Limb (tissue), 2 donors: ENCODE data around the gene CA9.
A peak's percentile ranks its signal among the peaks of the same experiment; 100 is the strongest.

ENCODE experiments used
- DNase-seq, 2 donors: peaks; one replicate each; pipeline ENCODE4 v3.0.0-alpha.2; 2016; ENCODE audit errors: extremely low spot score in 2 of 2

The CA9 gene

GRCh38 chr9:35714579-35715252 lies 41.0 kb downstream of the CA9 start:
- no peak for DNase-seq

- no peak for DNase-seq
Observed at GRCh38 chr9:35716230-35716629, 42.5 kb downstream of the CA9 start.

- no peak for DNase-seq
Observed at GRCh38 chr9:35717132-35717870, 43.6 kb downstream of the CA9 start.

- DNase-seq: no peak
Observed at GRCh38 chr9:35718721-35719511, 45.2 kb downstream of the CA9 start.

DNA sequence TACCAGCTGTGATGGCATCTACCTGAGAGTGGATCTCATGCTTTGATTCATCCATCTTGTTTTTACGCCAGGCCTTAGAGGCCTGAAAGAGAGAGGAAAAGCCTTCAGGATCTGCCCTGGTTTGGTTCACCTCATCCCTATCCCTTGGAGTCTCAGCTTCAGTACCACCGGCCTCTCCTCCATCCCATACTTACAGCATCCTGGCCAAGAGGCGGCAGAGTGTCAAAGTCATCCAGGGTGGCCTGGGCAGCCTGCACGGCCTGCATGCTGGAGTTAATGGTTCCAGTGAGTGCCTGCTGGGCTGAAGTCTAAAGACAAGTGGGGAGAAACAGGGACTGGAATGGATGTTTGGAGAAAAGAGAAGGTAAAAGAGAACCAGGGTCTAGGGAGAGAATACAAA lies 45.8 kb downstream of the CA9 start:
- DNase-seq: no peak

DNA sequence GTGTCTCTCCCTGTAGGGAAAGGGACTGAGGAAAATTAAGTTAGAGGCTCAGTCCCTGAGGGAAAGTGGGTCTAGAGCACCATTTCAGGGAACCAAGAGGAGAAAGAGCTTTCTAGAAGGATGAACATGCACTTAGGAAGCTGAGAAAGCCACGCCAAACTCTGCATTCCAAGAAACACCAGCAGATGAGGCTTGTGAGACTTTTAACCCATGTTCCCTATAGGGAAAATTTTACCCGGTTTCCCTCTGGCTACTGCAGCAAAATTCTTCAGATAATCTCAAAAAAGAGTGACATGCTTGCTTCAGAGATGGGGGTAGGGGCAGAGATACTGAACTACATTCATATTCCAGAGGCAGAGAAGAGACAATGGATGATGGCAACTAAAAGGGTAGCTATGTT lies 49.7 kb downstream of the CA9 start:
- DNase-seq: no peak

DNA sequence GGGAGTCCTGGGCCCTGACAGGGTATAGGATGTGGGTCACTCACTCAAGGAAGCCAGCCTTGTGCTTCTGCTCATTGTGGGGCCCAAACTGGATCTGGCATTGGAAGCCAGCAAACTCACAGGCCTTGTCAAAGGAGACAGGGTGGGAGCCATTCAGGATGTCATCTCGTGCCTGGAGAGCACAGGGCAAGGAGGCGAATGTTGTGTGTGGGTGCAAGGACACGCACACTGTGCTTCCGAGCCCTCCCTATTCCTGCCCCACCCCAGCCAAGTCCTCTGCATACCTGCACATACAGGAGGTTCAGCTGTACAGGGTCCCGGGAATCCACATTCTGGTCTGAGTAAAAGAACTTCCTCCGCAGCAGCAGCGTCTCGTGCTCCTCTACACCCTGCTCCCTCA lies 50.2 kb downstream of the CA9 start:
- no peak for DNase-seq

- DNase-seq: no peak
Observed at GRCh38 chr9:35725362-35725761, 51.6 kb downstream of the CA9 start.

DNA sequence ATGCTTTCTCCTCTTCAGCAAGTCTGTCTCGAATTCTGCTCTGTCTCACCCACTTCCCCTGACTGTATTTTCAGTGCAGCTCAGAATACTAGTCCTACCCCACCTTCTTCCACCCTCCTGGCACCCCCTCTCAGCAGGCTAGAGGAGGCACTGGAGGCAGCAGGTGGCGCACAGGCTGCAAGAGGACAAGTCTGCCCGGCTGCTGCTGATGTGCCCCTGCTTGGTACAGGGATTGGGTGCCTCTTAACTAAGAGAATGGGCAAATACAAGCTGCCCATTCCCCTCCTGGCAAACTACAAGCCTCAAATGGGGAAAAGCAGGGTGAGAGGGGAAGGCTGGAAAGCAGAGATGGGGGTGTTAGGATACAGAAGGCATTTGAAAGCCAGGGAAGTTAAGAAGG lies 53.2 kb downstream of the CA9 start:
- no peak for DNase-seq

- no peak for DNase-seq
Observed at GRCh38 chr9:35727676-35728040, 53.9 kb downstream of the CA9 start.

- DNase-seq: peak in 1 of 2 donors; percentile 52
Observed at GRCh38 chr9:35728041-35728971, 54.6 kb downstream of the CA9 start.

- DNase-seq: no peak
Observed at GRCh38 chr9:35729101-35729500, 55.4 kb downstream of the CA9 start.

DNA sequence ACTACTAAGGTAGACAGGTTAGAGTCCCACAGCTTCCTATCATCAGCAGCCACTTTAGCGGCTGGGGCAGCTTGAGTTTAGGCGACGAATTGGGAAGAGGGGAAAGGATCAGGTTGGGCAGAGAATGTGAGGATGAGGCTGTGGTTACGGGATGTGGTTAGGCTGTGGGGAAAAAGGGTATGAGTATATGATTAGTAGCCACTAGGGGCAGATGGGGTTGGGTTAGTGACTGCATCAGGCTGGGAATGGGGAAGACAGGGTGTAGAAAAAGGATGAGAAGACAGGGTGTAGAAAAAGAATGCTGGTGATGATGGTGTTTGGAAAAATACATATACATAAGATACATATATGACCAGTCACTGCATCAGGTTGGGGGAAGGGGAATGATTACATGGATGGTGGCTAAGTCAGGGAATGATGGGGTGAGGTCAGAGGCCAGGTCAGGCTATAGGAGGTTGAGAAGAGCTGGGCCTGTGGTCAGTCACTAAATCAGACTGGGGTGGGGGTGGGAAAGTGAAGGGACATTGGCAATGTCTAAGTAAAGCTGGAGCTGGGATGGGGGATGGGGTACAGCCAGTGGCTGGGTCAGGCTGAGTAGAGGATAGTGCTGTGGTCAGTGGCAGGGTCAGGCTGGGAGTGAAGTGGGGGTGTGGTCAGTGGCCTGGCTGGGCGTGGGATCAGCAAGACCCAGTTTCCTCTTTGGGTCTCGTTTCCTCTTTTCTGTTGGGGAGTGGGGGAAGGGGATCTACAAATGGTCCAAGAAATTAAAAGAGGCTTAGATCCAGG lies 56.2 kb downstream of the CA9 start:
- peak in 1 of 2 donors; percentile 44 for DNase-seq

GRCh38 chr9:35730486-35730854 lies 56.7 kb downstream of the CA9 start:
- DNase-seq: no peak
